Transverse colon (tissue), 4 donors: ENCODE data around the gene CDC42SE1.

ENCODE experiments used
- CTCF ChIP-seq, 5 experiments: fragments of 200-600 bp in 3 of 5; fragments of 450-650 bp in 2 of 5; sonication (generic) in 3 of 5; IDR thresholded peaks; 1 replicate in 2 of 5; 2 replicates in 3 of 5; pipeline ENCODE4 v1.5.1; 2016 to 2017; ENCODE audit warnings: antibody characterized with exemption in 5 of 5, inconsistent platforms in 3 of 5, mild to moderate bottlenecking in 2 of 5, moderate library complexity in 1 of 5
- EP300 ChIP-seq: sonication (generic); formaldehyde crosslinking; IDR thresholded peaks from one replicate; pipeline ENCODE4 v1.6.1; 2017; ENCODE audit warnings: antibody characterized with exemption, low read depth
- POLR2A ChIP-seq: fragments of 450-650 bp; IDR thresholded peaks from one replicate; pipeline ENCODE4 v1.6.1; 2016; ENCODE audit warnings: antibody characterized with exemption, mild to moderate bottlenecking, moderate library complexity
- POLR2AphosphoS5 ChIP-seq, 3 donors: sonication (generic); formaldehyde crosslinking; IDR thresholded peaks; one replicate each; pipeline ENCODE4 v1.6.1; 2016; ENCODE audit warnings: antibody characterized with exemption in 3 of 3

- no peak for TF ChIP-seq EP300
- TF ChIP-seq CTCF (IDR thresholded peaks at IDR 0.05) = no peak
- TF ChIP-seq POLR2AphosphoS5 (IDR thresholded peaks at IDR 0.05) = peak in 1 of 3 donors; percentile 6
- no peak for TF ChIP-seq POLR2A
These were observed 7.9 kb downstream of the CDC42SE1 start for GRCh38 chr1:151051356-151052009.
